ENCODE results near the gene HSPA12B.

- TF ChIP-seq CTCF (IDR thresholded peaks at IDR 0.05) (no peak), RAD21 (conservative IDR thresholded peaks at IDR 0.05 in 1 of 2, IDR thresholded peaks at IDR 0.05 in 1 of 2) (no peak), ESRRA (IDR thresholded peaks at IDR 0.05; ENCODE audit: borderline replicate concordance, low read length) (no peak), FOSL2 (IDR thresholded peaks at IDR 0.05) (no peak), FOSL2 (CRISPR knock-in tag; IDR thresholded peaks at IDR 0.05) (no peak), HOXA7 (CRISPR knock-in tag; IDR thresholded peaks at IDR 0.05) (no peak), BCL3 (IDR thresholded peaks at IDR 0.05) (no peak), POLR2A (IDR thresholded peaks at IDR 0.05; ENCODE audit: low read length) (no peak)
These were observed at the start of gene HSPA12B for GRCh38 chr20:3732327-3733118.
